ENCODE measurements around the gene S100A7A.
"Not testable (repeated sequence)": the region's sequence is repeated elsewhere in the genome, so short reads cannot be mapped to it uniquely, and the experiment has no call there.

The S100A7A gene

GRCh38 chr1:153395136-153395685 lies 21.1 kb upstream of the S100A7A start:
- DNase-seq (ENCODE audit: low spot score) = no peak

DNA sequence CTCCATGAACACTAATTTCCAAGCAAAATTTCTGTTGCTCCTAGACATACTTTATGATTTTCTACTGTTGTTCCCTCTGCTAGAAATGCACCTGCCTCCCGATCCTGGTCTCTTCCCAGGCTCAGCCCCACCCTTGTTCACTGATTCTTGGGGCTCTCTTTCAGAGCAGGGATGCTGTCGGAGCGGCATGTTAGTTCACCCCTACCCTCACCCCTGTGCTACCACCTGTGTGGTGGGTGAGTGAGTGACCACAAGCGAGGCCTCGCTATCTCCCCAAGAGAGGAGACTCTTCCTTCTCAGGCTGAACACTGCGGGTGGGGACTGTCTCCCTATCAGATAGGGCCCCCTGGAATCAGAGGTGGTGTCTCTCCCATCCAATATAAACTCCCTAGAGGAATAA lies 20.5 kb upstream of the S100A7A start:
- DNase-seq (ENCODE audit: low spot score) = no peak

DNA sequence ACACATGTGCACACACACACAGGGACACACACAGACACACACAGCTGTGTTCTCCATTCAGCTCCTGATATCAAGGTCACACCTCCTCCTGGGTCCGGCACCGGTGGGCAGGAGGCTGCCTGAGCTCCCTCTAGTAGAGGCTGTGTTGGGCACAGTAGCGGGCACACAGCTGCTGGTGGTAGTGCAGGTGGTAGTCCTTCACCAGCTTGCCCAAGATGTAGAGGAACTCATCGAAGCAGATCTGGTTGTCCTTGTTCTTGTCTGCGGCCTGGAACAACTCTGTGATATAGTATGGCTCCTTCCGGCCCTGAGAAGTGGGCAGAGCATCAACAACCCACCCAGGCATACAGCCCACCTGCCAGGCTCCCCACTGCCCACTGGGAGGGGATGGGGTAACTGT lies 19.9 kb upstream of the S100A7A start:
- no peak for DNase-seq (ENCODE audit: low spot score)

DNA sequence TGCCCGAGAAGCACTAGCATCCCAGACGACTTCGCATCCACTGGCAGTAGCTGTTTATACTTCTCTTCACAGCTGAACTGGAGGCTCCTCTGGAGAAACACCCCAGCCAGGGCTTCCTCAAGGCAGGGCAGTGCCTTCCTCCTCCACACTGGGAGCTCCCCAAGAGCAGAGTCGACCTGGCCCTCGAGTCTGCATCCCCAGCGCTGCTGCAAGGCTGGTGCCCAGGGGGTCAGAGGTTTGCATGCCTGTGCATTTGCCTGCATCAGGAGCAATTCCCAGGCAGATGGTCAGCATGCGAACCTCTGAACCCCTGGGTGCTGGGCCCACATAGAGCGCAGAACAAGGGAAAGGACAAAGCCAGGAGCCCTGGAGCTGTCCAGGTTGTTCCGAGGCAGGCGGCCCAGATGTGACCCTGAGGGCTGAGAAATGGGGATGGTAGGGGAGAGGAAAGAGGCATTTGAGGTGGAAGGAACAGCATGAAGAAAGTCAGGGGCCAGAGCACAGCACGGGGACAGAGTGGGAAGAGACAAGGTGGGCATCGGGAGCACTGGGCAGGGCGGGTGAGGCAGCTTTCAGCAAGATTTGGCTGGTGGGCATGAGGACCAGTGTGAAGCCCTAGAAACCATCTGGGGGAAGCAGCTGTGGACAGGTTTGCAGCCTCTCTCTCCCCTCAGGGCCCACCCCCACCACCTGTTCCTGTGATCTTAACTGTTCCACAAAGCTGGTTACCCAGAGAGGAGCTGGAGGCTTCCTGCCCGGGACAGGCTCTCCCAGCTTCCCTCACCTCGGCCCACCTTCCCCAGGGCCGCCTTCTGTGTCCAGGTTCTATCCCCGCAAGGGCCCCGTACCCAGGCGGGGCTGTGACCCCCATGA lies 19.0 kb upstream of the S100A7A start:
- DNase-seq (ENCODE audit: low spot score) = no peak

DNA sequence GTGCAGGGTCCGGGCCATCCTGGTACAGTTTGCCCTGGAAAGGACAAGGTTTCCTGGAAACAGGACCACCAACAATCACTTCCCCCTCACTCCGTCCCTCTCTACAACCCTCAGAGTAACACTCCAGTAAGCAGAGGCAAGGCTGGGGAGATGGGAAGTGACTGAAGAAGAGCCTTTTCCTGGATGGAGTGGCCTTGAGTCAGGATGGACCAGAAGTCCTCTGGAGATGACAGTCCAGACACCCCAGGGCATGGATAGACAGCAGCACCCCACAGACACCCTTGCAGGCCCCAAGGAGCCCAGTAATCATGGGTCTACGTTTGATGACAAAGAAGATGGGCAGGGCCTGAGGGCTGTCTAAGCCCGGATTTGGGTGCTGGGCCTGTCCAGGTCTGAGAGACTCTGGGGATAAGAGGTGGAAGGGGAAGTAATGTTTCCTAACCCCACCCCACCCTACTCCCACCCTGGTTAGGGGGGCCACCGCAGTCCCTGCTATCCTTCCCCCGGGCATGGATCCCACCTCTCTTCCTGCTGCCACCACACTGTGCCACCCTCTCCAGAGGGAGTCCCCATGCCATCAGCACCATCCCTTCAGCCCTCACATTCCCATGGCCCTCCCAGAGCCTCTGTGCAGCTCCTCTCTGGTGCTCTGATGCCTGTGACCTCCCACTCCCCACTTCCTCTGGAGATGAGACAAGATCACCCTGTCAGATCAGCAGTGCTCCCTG lies 18.2 kb upstream of the S100A7A start:
- DNase-seq (ENCODE audit: low spot score) = no peak

- no peak for DNase-seq (ENCODE audit: low spot score)
Observed at GRCh38 chr1:153399401-153400055, 16.8 kb upstream of the S100A7A start.

DNA sequence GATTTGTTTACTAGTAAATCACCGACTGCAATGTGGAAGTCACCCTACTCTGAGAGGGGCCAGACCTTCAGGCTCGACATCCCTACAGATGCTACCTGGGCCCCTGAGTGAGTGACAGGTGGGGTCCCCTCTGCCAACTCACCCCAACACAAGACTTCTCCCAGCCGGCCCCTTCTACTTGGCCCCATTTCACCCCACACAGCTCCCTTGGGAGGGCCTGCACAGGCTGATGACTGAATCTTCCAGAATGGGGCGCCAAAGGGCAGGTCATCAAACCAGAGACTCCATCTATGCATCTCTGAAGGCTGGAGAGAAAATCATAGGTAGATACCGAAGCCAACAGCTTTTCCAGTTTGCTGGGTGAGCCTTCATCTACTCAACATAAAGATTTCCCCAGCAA lies 16.1 kb upstream of the S100A7A start:
- no peak for DNase-seq (ENCODE audit: low spot score)

- DNase-seq (ENCODE audit: low spot score) = no peak
Observed at GRCh38 chr1:153401461-153401860, 14.9 kb upstream of the S100A7A start.

DNA sequence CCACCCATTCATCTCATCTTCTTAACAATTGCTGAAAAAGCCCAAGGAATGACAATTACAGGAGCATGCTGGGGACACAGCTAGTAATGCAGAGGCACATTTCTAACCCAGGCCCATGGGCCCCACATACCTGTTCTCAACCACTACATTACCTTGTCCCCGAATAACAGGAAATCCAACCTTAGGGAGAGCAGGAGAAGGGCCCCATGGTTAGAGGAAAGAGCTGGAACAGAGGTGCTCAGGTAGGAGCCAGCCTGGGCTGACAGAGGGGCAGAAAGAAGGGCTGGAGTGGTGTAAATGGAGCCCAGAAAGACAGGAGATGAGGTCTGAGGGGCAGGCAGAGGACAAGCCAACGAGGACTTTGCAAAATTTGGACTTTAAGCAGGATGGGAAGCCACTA lies 14.1 kb upstream of the S100A7A start:
- DNase-seq (ENCODE audit: low spot score) = no peak

DNA sequence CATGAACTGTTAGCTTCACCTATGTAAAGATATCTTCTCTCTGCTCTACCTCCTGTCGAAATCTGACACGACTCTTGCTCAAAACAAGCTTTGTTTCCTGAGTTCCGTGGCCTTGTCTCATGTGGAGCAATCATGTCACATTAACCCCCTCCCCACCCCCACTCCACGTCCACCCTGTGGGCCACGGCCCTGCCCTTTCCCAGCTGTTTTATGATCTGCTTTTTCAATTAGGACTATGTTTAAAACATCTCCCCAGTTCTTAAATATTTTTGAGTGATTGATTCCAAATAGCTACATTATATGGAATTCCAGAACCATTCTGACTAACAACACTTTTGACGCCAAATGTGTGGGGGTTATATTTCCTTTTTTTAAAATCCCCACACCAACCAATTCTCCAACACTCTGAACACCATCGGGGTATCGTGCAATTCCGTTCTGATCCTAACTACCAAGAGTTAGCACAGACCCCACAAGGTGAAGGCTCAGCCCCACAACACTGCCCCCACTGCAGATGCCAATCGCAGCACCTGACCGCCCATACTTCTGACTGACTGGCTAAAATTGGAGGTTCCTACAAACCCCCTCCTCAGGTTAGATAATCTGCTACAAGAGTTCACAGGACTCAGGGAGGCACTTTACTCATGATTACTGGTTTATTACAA lies 12.8 kb upstream of the S100A7A start:
- DNase-seq (ENCODE audit: low spot score) = no peak

- DNase-seq (ENCODE audit: low spot score) = no peak
Observed at GRCh38 chr1:153404086-153404635, 12.2 kb upstream of the S100A7A start.

- peak; percentile 59 for DNase-seq (ENCODE audit: low spot score)
Observed at GRCh38 chr1:153404768-153405167, 11.6 kb upstream of the S100A7A start.

- not testable (repeated sequence) for DNase-seq (ENCODE audit: low spot score)
Observed at GRCh38 chr1:153405825-153406599, 10.3 kb upstream of the S100A7A start.

DNA sequence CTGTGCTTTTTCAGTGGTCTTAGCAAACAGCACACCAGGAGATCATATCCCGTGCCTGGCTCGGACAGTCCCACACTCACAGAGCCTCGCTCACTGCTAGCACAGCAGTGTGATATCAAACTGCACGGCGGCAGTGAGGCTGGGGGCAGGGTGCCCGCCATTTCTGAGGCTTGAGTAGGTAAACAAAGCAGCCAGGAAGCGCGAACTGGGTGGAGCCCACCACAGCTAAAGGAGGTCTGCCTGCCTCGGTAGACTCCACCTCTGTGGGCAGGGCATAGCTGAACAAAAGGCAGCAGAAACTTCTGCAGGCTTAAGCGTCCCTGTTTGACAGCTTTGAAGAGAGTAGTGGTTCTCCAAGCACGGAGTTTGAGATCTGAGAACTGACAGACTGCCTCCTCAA lies 9.0 kb upstream of the S100A7A start:
- DNase-seq (ENCODE audit: low spot score) = not testable (repeated sequence)

DNA sequence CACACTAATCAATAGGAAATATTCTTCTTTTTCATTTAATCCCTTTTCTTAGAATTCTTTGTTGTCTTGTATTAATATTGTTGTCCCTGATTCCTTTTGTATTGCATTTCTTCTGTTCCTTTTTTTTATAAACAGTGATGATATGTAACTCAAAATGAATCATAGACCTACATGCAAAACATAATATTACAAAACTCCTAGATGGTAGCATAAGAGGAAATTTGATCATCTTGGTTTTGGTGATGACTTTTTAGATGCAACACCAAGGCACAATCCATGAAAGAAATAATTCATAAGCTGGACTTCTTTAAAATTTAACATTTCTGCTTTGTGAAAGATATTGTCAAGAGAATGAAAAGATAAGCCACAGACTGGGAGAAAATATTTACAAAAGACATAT lies 2.4 kb upstream of the S100A7A start:
- DNase-seq (ENCODE audit: low spot score) = not testable (repeated sequence)

DNA sequence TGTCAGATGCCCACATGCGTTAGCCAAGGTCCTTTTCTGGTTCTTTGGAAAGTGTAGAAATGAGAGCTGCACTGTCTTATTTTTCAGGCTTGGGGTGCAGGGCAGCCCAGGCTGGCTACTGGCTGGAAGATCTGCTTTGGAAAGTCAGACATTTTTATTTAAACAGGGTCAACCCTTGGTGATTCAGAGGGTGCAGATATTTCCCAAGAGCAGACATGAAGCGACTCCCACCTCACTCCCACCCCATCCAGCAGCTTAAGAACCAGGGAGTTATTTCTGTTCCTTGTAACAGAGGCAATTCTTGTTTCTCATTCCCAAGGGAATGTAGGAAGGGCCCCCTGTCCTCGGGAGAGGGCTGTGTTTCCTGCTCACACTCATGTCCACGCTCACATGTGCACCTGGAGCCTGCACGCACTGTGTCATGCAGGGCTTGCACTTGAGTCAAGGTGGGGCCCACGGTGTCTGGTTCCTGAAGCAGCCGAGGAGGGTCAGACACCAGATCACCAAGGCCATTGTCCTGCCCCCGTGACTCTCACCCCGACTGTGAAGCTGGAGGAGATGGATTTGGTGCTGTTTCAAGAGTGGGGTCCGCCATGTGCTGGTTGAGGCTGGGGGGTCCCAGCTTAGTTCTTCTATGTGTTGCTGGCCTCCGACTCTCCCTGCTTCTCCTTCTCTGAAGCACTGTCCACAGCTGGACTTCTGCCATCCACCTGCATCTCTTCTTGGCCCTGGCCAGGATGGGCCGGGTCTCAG lies 992 bp downstream of the S100A7A start:
- DNase-seq (ENCODE audit: low spot score) = no peak

GRCh38 chr1:153418758-153419435 lies 2.6 kb downstream of the S100A7A start:
- not testable (repeated sequence) for DNase-seq (ENCODE audit: low spot score)

DNA sequence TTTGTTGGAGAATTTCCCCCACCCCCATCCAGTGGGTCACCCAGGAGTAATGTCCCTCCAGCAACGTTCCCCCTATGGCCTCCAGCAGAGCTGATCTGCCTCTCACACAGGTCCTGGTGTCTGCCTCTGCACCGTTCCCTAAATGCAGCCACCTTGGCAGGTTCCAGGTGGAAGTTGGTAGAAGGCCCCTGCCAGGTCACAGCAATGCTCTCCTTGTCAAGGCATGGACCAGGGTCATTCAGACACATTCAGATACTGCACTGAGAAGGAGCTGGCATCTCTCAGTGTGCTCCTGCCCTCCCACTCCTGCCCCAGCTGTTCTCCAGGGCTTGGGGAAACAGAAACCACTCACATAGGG lies 3.1 kb downstream of the S100A7A start:
- not testable (repeated sequence) for DNase-seq (ENCODE audit: low spot score)

- DNase-seq (ENCODE audit: low spot score) = no peak
Observed at GRCh38 chr1:153420306-153420705, 4.0 kb downstream of the S100A7A start.

All from D341Med (cell line).